ENCODE results near the gene PPP5C. TPM values are rescaled to one million over a fixed set of nuclear protein-coding genes. Genes with fewer than 3 reads are reported as not detected.
"Not testable (repeated sequence)": the region's sequence is repeated elsewhere in the genome, so short reads cannot be mapped to it uniquely, and the experiment has no call there.

PPP5C gene
- total RNA-seq, 2 donors from 2014 or later, result 87.4 to 153 TPM

GRCh38 chr19:46422344-46422743, 75.5 kb downstream of the PPP5C start:
- H3K4me3 Mint-ChIP-seq, result no peak overlapping the region

GRCh38 chr19:46423188-46423587, 76.3 kb downstream of the PPP5C start:
- no peaks in the 10 kb centered on the region for H3K9me3 Mint-ChIP-seq
- no peak overlapping the region for H3K4me3 Mint-ChIP-seq
- H3K36me3 Mint-ChIP-seq, result no peaks in the 10 kb centered on the region
- H3K4me1 Mint-ChIP-seq (ENCODE audit: low read depth in 2 of 2), result peaks cover 10 to 21% of the 10 kb centered on the region in 2 donors
- DNase-seq (ENCODE audit: low spot score), result no peak
- H3K27ac Mint-ChIP-seq, result no peak overlapping the region
- peaks cover 33 to 44% of the 10 kb centered on the region in 2 donors for H3K27me3 Mint-ChIP-seq
- no peak for ATAC-seq

More at GRCh38 chr19:46422344-46422743, 75.5 kb downstream of the PPP5C start:
- DNase-seq (ENCODE audit: low spot score), result no peak
- Mint-ChIP-seq H3K27me3 (peaks cover 26 to 35% of the 10 kb centered on the region in 2 donors), H3K4me1 (ENCODE audit: low read depth in 2 of 2) (peaks cover 8 to 13% of the 10 kb centered on the region in 2 donors), H3K9me3 (no peaks in the 10 kb centered on the region), H3K36me3 (no peaks in the 10 kb centered on the region), H3K27ac (no peak overlapping the region)
- no peak for ATAC-seq

GRCh38 chr19:46426035-46426505, 79.2 kb downstream of the PPP5C start:
- H3K27me3 Mint-ChIP-seq, result peaks cover 40 to 44% of the 10 kb centered on the region in 2 donors
- ATAC-seq (no peak), DNase-seq (ENCODE audit: low spot score) (no peak)
- H3K4me1 Mint-ChIP-seq (ENCODE audit: low read depth in 2 of 2), result peaks cover 23 to 31% of the 10 kb centered on the region in 2 donors
- H3K9me3 Mint-ChIP-seq, result no peaks in the 10 kb centered on the region
- no peak overlapping the region for H3K27ac Mint-ChIP-seq
- H3K4me3 Mint-ChIP-seq, result peak overlapping the region; percentile 48
- H3K36me3 Mint-ChIP-seq, result no peaks in the 10 kb centered on the region

GRCh38 chr19:46426506-46427162, 79.7 kb downstream of the PPP5C start:
- no peak overlapping the region for H3K27ac Mint-ChIP-seq
- H3K27me3 Mint-ChIP-seq, result peaks cover 41 to 44% of the 10 kb centered on the region in 2 donors
- no peak for DNase-seq (ENCODE audit: low spot score)
- no peaks in the 10 kb centered on the region for H3K9me3 Mint-ChIP-seq
- no peaks in the 10 kb centered on the region for H3K36me3 Mint-ChIP-seq
- peak in 1 of 2 donors; percentile 65 for ATAC-seq
- H3K4me3 Mint-ChIP-seq, result peak overlapping the region; percentile 48
- peaks cover 23 to 31% of the 10 kb centered on the region in 2 donors for H3K4me1 Mint-ChIP-seq (ENCODE audit: low read depth in 2 of 2)

- Mint-ChIP-seq H3K36me3 (no peaks in the 10 kb centered on the region), H3K4me3 (peak overlapping the region; percentile 48), H3K27me3 (peaks cover 44% of the 10 kb centered on the region in 2 donors), H3K4me1 (ENCODE audit: low read depth in 2 of 2) (peaks cover 23 to 31% of the 10 kb centered on the region in 2 donors), H3K9me3 (no peaks in the 10 kb centered on the region), H3K27ac (no peak overlapping the region)
- DNase-seq (ENCODE audit: low spot score) (no peak), ATAC-seq (no peak)
Observed at GRCh38 chr19:46427518-46428045, 80.7 kb downstream of the PPP5C start.

- Mint-ChIP-seq H3K4me1 (ENCODE audit: low read depth in 2 of 2) (peaks cover 23 to 31% of the 10 kb centered on the region in 2 donors), H3K27ac (peak within 1 kb of the TSS; percentile 14 to 61), H3K27me3 (peaks cover 42 to 44% of the 10 kb centered on the region in 2 donors), H3K36me3 (no peaks in the 10 kb centered on the region), H3K4me3 (peak within 1 kb of the TSS; percentile 76), H3K9me3 (no peaks in the 10 kb centered on the region)
- peak; percentile 86 for DNase-seq (ENCODE audit: low spot score)
- ATAC-seq, result peak; percentile 86 to 92
Observed at GRCh38 chr19:46428239-46429135, 81.6 kb downstream of the PPP5C start, which contains the start of gene PNMA8C. Gene PNMA8C (minus strand): TSS chr19:46428936. CDS start chr19:46428359, 577 bp downstream.

GRCh38 chr19:46429999-46430398, 83.1 kb downstream of the PPP5C start:
- Mint-ChIP-seq H3K36me3 (no peaks in the 10 kb centered on the region), H3K27ac (peak overlapping the region in 1 of 2 donors; percentile 14)
- DNase-seq (ENCODE audit: low spot score), result no peak

GRCh38 chr19:46431824-46432223, 84.9 kb downstream of the PPP5C start:
- ATAC-seq (no peak), DNase-seq (ENCODE audit: low spot score) (no peak)
- Mint-ChIP-seq H3K36me3 (no peaks in the 10 kb centered on the region), H3K27ac (no peak overlapping the region), H3K9me3 (no peaks in the 10 kb centered on the region), H3K27me3 (peaks cover 29 to 37% of the 10 kb centered on the region in 2 donors), H3K4me1 (ENCODE audit: low read depth in 2 of 2) (peaks cover 20 to 23% of the 10 kb centered on the region in 2 donors), H3K4me3 (no peak overlapping the region)

More at GRCh38 chr19:46429999-46430398, 83.1 kb downstream of the PPP5C start:
- H3K27me3 Mint-ChIP-seq, result peaks cover 42 to 44% of the 10 kb centered on the region in 2 donors
- H3K4me1 Mint-ChIP-seq (ENCODE audit: low read depth in 2 of 2), result peaks cover 23 to 31% of the 10 kb centered on the region in 2 donors
- ATAC-seq, result no peak
- peak overlapping the region; percentile 27 for H3K4me3 Mint-ChIP-seq
- no peaks in the 10 kb centered on the region for H3K9me3 Mint-ChIP-seq

GRCh38 chr19:46433470-46433869, 86.6 kb downstream of the PPP5C start:
- DNase-seq (ENCODE audit: low spot score); H3K36me3 Mint-ChIP-seq; H3K27ac Mint-ChIP-seq; H3K4me3 Mint-ChIP-seq; ATAC-seq; H3K9me3 Mint-ChIP-seq: not testable (repeated sequence)
- peaks cover 15 to 25% of the 10 kb centered on the region in 2 donors for H3K27me3 Mint-ChIP-seq
- peaks cover 8 to 12% of the 10 kb centered on the region in 2 donors for H3K4me1 Mint-ChIP-seq (ENCODE audit: low read depth in 2 of 2)

- H3K27me3 Mint-ChIP-seq, result peaks cover 10 to 15% of the 10 kb centered on the region in 2 donors
- ATAC-seq (no peak), DNase-seq (ENCODE audit: low spot score) (no peak)
- H3K27ac Mint-ChIP-seq, result no peak overlapping the region
- no peak overlapping the region for H3K4me3 Mint-ChIP-seq
- H3K36me3 Mint-ChIP-seq, result no peaks in the 10 kb centered on the region
- no peaks in the 10 kb centered on the region for H3K9me3 Mint-ChIP-seq
- peaks cover 0 to under 1% of the 10 kb centered on the region in 2 donors for H3K4me1 Mint-ChIP-seq (ENCODE audit: low read depth in 2 of 2)
Observed at GRCh38 chr19:46435009-46435408, 88.1 kb downstream of the PPP5C start.

- H3K36me3 Mint-ChIP-seq; H3K9me3 Mint-ChIP-seq; H3K27ac Mint-ChIP-seq; H3K4me3 Mint-ChIP-seq; DNase-seq (ENCODE audit: low spot score); H3K4me1 Mint-ChIP-seq (ENCODE audit: low read depth in 2 of 2); ATAC-seq: not testable (repeated sequence)
- peaks cover 4 to 14% of the 10 kb centered on the region in 2 donors for H3K27me3 Mint-ChIP-seq
Observed at GRCh38 chr19:46435689-46436088, 88.8 kb downstream of the PPP5C start.
